ENCODE results near the gene ZNF230.

Gene ZNF230

GRCh38 chr19:44042147-44042546, 39.4 kb downstream of the ZNF230 start:
- no peak for DNase-seq (ENCODE audit: low read depth)

- DNase-seq (ENCODE audit: low read depth): no peak
Measured at GRCh38 chr19:44050740-44051649, 48.2 kb downstream of the ZNF230 start.

GRCh38 chr19:44051650-44052402, 49.1 kb downstream of the ZNF230 start, which contains the start of gene ZNF223:
ZNF223 (plus strand) TSS chr19:44052036; CDS start chr19:44055177, 3,141 bp downstream.
- no peak for DNase-seq (ENCODE audit: low read depth)

GRCh38 chr19:44055870-44056269, 53.1 kb downstream of the ZNF230 start:
- DNase-seq (ENCODE audit: low read depth): no peak

- DNase-seq (ENCODE audit: low read depth): no peak
Measured at GRCh38 chr19:44059229-44059628, 56.5 kb downstream of the ZNF230 start.

- no peak for DNase-seq (ENCODE audit: low read depth)
Measured at GRCh38 chr19:44061038-44061437, 58.3 kb downstream of the ZNF230 start.

Data from stimulated activated CD8-positive, alpha-beta memory T cell treated with anti-CD3 and anti-CD28 coated beads, Interleukin-15, amount 100 ng/mL, for 24 hours (primary cell).